HG02623 (cell line): ENCODE data around the gene EYA2.

ENCODE experiments used
- ATAC-seq: cut with Tn5 transposase; IDR thresholded peaks from one replicate; pipeline ENCODE4 v1.9.1; 2021; ENCODE audit warnings: moderate library complexity; ENCODE audit not compliant: unreplicated experiment

Gene EYA2

DNA sequence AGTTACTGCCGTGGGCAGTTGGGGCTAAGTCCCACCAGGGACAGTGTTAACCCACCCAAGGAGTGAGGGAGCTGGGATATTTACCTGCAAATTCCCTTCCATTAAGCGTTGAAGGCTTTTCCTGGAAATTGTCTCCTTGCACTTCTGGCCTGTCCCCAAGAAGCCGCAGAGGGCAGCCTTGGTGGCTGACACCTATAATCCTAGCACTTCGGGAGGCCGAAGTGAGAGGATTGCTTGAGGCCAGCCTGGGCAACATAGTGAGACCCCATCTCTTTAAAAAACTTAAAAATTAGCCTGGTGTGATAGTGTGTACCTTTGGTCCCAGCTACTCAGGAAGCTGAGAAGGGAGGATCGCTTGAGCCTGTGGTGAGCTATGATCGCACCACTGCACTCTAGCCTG, 204.4 kb downstream of the EYA2 start:
- ATAC-seq: no peak

DNA sequence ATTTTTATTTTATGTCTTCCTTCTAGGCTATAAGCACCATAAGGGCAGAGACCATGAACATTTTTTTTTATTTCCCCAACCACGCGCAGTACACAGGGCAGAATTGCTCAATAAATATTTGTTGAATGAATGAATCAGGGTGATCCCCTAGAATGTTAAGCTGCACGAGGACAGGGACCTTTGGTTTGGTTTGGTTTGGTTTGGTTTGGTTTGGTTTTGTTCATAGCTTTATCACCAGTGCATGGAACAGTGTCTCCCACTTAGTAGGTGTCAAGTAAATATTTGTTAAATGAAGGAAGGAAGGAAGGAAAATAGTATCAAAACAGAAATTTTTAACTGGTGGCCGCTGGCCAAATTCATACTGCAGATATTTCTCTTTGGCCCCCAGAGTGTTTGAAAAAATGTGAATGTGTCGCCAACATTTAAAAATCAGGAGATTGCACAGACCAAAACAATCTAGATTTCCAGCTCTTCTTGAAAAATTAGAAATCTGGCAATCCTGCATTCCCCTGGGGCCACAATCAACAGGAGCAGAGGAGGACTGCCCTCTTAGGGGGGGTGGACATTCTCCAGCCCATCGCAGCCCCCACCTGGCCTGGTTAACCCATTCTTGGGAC, 205.3 kb downstream of the EYA2 start:
- ATAC-seq: no peak

DNA sequence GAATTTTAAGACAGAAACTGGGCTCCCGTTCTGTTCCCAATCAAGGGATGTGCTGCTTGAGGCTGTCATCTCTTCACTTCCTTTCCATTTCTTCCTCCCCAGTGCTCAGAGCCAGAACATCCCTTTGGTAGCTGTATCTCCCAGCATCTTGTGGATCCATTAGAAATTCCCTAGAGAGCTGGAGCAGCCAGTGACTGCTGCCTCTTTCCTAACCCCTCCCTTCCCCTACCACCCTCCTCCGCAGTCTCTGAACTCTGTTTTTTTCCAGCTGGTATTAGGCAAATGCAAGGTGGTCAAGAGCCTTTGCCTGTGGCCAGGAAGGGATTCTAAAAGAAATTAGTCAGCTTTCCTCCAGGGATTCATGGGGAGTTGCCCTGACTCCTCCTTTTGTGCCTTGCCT, 208.0 kb downstream of the EYA2 start:
- no peak for ATAC-seq

DNA sequence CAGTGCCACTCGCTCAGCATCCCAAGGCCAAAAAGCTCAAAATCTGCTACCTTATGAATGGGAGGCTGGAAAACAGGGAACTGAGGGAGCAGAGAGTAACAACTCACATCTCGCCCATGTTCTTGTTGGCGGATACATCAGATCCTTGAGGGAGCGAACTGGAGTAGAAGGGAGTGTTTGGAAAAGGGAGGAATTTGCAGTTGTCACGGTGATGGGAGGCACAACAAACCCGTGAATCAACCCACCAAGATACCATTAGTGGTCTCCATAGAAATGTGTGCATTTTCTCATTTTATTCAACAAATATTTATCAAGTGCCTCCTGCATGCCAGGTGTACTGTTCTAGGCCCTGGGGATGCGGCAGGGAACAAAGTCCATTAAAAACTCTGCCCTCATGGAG, 212.1 kb downstream of the EYA2 start:
- no peak for ATAC-seq

DNA sequence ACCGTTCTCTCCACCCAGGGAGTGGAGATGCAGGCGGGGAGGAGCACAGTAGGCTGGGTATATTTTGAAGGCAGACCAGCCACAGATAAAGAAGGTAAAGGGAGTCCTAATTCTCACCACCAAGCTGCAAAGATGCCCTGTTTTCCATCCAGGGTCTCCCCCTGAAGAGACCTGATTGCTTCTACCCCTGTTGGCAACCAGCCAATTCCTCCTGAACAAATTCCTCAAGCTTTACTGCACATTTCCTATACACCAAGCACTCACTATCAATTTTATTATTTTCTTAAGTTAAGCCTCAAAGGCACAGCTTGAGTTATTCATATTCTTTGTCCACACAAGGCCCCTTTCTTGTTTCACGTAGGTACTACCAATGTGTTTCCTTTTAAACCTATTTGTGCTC, 214.4 kb downstream of the EYA2 start:
- no peak for ATAC-seq

DNA sequence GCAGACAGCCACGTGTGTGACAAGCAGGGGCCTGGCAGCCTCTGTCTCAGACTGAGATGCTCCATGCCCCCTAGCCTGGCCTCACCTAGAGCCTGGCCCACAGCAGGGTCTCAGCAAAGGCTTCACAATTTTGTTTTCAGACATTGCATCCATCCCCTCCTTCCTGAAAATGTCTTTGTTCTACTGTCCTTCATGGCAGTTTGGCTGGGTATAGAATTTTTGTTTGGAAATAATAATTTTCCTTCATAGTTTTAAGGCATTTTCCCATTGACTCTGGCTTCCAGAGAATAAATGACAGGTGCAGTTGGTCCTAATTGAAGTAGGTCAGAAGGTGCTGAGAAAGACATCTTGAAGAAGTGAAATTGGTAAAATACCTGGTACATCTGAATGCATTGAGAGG, 216.2 kb downstream of the EYA2 start:
- no peak for ATAC-seq

DNA sequence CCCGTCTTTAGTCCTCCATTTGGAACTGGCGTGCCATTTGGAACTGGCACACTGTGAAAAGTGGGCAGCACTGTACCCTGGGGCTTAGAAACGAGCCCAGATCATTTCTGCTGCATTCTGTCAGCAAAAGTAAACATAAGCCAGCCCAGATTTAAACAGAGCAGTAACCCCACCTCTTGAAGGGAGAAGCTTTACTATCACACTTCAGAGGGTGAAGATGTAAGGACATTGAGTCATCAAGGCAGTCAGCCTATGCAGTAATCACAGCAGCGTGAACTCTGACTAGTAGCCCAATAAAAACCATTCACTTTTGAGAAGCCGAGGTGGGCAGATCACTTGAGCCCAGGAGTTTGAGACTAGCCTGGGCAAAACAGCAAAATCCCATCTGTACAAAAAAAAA, 216.9 kb downstream of the EYA2 start:
- no peak for ATAC-seq

DNA sequence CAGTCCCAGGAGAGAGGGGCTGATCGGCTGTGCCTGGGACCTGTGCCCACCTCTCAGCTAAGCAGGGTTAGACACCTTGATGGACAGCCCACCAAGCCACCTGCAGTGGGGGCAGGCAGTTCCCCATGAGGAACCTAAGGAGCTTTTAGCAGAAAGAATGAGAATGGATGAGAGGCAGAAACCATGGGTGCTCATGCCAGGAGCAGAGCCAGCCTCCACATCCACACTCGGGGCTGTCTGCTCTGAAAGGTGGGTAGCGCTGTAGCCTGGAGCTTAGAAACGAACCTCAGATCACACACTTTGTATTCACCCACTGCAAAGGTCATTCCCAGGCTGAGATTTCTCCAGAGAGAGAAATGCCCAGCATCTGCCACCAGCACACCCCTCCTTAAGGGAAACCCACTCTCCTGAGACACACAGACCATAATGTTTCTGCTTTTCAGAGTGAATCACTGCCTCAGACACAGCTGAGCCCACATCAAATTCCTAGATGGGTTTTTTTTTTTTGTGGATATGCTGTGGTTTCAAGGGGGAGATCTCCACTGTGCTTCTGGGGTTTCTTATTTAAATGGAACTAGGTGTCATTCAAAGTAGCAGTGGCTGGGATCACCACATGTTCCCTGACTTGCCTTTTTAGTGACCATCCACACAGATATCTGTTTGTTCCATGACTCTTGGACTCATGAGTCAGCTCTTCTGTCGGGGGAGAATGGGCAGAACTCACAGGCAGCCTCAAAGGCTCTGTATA, 218.9 kb downstream of the EYA2 start:
- no peak for ATAC-seq

DNA sequence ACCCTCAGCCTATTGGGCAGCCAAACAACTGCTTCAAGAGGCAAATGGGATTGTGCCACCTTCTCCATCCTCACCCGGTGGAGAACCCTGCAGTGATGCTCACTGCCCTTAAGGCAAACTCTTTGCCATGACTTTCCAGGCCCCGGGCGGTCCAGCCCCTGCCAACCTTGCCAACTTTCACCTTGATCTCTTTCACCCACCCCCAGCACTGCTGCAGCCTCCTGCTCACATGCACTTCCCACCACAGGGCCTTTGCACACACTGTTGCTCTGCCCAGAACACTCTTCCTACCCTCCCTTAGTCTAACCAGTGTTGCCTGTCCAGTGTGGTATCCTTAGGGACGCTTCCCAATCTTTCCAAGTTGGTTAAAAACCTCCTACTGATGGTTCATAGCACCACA, 221.1 kb downstream of the EYA2 start:
- ATAC-seq: no peak

DNA sequence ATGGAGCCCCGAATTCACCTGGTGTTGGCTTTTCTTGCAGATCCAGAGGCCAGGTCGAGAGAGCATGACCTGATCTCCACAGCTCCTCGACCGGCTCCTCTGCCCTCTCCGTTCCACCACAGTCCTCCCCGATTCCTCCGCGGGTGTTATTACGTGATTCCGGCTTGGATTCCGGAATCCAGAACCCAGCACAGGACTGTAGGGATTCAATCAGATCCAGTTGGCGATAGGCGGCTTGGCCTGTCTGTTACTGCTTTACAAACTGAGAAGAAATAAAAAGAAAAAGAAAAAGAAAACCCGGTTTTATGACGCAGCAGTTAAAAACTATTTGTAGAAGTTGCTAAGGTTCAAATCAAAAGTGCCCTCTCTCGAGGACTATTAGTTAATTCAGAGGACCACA, 222.7 kb downstream of the EYA2 start:
- ATAC-seq: no peak

DNA sequence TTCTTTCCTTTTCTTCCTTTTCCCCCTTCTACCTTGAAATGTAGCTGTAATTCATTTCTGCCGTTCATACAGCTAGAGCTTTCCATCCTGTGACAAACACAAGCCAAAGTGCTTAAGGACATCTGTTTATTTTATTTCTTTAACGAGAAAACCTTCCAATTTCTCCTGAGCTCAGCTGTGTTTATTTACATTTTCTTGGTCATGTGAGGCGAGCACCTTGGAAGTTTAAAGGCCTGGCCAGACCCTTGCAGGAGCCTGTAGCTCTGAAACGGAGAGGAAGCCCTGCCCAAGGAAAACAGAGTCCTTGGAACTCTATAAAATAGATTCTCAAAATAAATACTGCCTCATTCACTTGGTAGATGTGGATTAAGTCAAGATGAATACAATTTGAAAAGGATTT, 223.1 kb downstream of the EYA2 start:
- no peak for ATAC-seq

DNA sequence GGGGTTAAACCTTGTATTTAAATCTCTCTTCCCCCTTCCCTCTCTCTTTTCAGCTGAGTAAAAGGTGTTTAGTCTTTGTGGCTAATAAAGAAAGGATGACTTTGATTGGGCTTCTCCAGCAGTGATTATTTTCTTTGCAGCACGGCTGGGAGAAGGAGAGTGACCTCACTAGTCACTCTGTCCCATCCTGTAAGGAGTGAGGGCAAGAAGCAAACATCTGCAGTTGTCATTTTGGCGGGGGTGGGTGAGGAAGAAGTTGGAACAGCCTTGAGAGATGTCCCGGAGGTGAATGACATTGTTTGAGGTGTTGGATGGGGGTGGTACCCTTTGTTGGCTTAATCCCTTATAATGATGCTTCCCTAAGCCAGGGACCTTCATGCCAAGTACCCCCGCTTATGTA, 223.6 kb downstream of the EYA2 start:
- no peak for ATAC-seq

DNA sequence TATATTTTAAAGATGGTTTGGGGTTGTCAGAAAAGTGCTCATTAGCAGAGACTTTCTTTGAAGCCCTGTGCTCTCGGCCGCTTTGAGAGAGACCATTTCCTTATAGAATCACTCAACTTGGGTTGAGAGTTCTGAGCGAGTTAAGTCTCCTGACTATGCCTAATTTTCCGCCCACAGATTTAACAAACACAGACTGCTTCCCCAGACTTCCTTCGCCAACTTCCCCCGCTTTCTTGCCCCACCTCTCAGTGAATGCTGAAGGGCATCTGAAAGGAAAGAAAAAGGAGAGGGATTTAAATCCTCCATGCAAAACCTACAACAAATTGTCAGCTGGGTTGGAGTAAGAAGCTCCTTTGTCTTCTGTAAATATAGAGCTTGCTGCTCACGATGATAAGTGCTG, 224.0 kb downstream of the EYA2 start:
- ATAC-seq: no peak

DNA sequence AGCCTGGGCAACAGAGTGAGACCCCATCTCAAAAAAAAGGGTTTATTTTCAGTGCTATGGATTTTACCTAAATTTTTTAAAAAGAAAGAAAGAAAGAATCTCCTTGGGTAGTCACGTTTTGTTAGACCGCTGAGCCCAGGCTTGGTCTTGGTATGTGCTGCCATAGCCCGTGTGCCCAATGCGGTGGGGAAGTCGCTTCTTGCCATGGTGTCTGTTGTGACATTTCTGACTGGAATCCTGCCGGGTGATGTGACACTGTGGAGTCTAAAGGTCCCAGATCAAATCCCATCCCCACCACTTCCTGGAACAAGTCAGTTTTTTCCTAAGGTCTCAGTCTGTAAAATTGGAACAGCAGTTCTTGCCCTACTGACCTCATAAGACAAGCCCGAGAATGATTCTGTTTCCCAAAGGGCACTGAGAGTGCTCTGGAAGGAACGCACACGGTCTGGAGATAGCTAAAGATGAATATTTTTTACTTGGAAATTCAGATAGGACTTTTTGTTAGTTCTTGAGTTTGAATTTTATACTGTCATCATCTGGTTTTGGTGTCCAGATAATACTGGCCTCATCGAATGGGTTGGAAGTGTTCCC, 225.8 kb downstream of the EYA2 start:
- no peak for ATAC-seq

DNA sequence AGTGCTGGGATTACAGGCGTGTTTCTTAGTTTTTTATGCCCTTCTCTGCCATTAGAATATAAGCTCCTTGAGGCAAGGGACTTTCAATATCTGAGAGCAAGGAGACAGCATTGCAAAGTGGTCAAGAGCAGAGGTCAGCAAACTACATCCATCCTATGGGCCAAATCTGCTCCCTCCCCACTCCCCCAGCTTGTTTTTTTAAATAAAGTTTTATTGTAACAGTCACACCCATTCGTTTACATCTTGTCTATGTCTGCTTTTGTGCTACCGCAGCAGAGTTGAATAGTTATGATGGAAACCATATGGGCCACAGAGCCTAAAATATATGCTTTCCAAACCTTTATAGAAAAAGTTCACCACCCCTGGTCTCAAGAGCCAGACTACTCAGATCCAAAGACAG, 227.9 kb downstream of the EYA2 start:
- no peak for ATAC-seq

DNA sequence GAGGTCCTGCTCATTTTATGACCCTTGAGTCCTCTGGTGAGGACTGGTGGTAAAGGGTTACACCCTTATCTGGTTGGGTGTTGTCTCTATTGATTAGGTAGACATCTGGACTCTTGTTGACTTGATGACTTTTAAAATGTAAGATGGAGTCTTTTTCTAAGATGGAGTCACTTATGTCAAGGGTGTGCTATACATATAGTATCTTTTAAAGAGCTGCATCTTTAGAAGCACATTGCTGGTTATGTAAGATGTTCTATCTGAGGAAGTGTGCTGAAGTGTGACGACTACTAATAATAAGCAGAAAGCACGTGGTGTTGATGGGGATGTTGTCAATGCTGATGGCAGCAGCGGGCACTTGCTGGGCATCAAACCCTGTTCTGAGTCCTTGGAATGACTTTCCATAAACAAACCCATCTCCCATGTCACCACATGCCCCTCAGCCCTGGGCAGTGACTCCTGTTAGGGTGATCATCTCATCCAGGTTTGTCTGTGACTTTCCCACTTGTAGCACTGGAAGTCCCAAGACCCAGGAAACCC, 229.6 kb downstream of the EYA2 start:
- no peak for ATAC-seq

DNA sequence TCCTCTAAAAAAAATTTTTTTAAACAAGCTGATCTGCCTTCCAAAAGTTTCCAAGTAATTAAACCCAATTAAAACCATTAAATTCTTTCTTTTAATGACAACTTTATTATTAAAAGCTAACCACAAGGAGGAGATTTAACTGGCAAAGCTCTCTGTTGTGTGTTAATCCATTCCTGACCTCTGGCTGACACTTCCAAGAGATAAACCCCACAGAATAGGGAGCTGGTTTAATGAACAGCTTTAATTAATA, 230.8 kb downstream of the EYA2 start:
- no peak for ATAC-seq

DNA sequence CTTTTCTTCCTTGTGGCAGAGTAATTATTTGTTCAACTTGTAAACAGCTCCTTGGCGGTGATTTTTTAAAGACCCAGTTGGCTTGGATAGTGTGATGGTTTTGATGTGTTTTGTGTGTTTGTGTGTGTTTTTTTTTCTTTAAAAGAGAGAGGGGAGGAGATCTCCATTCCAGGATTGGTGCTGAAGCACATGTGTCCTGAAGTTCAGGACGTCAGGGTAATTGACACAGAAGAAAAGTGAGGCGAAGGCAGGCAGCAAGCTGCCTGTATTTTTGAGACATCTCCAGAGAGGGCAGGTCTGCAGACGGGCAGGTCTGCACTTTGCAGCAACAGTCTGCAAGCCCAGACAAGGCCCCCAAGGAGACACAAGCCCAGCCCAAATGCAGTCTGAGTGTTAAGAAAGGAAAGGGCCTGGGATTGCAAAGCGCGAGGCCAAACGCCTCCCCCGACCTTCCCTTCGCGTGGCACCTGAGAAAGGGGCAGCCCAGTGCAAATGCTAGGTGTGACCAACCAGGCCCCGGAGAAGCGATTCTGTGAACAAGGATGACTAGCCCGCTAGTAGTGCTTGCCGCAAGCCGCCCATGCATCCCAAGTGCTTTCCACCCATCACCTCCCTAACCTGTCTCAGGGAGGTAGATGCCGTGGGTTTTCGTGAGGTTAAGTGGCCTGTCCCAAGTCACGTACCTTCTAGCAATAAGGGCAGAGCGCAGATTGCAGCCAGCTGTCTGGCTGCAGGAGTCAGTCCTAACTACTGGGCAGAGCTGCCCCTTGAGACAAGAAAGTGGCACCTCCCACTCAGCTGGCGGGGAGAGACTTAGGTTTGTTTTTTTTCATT, 231.3 kb downstream of the EYA2 start:
- no peak for ATAC-seq

DNA sequence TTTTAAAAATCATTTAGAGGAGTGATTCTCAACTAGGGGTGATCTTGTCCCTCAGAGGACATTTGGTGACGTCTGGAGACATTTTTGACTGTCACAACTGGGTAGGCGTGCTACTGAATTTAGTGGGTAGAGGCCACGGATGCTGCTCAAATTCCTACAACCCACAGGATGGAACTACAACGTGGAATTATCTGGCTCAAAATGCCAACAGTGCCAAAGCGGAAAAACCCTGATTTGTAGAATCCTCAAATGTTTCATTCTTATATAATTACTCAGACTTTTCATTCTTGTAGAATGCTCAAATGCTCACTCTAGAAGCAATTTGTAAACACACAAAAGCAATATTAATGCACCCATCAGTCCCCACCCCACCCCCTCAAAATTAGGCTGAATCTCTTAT, 232.1 kb downstream of the EYA2 start:
- ATAC-seq: no peak

DNA sequence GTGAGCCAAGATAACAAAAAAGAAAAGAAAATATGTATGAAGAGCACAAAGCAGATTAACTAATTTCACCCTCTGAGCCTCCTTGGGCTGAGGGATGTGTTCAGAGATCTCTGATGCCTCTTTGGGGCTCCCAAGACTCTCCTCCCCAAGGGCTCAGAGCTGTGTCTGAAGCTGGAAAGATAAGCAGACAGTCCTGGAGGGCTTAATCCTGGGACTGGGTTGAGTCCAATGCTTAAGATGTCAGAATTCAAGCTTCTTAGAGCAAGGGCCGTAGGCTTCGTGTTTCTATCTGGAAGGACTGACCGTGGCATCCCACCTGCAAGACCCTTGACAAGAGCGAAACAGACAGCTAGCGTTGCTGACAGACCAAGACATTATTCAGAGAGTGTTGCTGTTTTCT, 232.9 kb downstream of the EYA2 start:
- no peak for ATAC-seq

DNA sequence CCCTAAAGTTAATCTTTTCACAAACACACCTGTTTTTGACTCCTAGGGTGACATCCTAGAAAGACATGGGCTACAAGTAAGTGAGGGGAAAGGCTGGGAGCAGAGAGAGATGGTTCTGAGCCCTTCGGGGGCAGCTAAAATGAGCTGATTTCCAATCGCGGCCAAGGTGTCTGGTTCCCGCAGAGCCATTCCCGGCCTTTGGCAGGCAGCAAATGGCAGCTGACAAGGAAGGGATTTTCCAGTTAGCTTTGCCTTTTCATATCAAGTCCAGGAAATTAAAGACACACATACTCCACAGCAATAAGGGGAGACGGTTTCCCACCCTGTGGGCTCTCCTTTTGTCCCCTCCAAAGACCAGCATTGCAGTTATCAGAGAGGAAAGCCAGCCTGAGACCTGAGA, 233.4 kb downstream of the EYA2 start:
- no peak for ATAC-seq

DNA sequence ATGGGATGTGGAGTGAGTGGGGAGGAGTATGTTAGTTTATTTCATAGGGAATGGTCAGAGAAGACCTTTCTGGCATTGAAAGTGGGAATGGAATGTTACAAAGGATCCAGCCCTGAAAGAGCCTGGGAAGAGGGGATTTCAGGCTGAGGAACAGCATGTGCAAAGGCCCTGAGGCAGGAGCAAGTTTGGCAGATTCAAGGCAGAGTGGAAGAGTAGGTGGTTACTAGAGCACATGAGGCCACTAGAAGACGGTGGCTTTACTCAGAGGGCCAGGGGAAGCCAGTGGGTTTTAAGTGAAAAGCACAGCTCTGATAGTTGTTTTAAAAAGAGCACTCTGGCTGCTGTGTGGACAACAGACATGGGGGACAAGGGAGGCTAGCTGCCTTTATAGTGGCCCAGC, 234.7 kb downstream of the EYA2 start:
- ATAC-seq: no peak
